Activated B cell treated with CpG ODN at 0.5 μM for 24 hours (primary cell): Measurements from ENCODE around the gene CADPS. TPM values are rescaled to one million over a fixed set of nuclear protein-coding genes. Genes with fewer than 3 reads are reported as not detected.

Source experiments
- ATAC-seq: fragments of 200-7000 bp; cut with Tn5 transposase; one replicate; pipeline ENCODE4 v1.10.0; 2021; ENCODE audit warnings: low read depth, mild to moderate bottlenecking, moderate library complexity
- CTCF ChIA-PET: fragments of 350-600 bp; sonication (Branson Sonifier 250); formaldehyde crosslinking; loops from one replicate; lab custom pipeline; 2021; ENCODE audit warnings: antibody characterized with exemption; lab: Charles Lee
- POLR2A ChIA-PET: fragments of 350-600 bp; sonication (Branson Sonifier 250); formaldehyde crosslinking; loops from one replicate; lab custom pipeline; 2021; ENCODE audit warnings: antibody characterized with exemption; lab: Charles Lee
- DNase-seq: peaks from one replicate; pipeline ENCODE4 v3.0.0; 2022
- H3K27ac Mint-ChIP-seq: one replicate; pipeline ENCODE4 v1.8.0; 2020; ENCODE audit warnings: mixed read lengths
- H3K27me3 Mint-ChIP-seq: one replicate; pipeline ENCODE4 v1.8.0; 2021; ENCODE audit warnings: mixed read lengths
- H3K36me3 Mint-ChIP-seq: one replicate; pipeline ENCODE4 v1.8.0; 2021; ENCODE audit warnings: low read depth, mixed read lengths
- H3K4me1 Mint-ChIP-seq: one replicate; pipeline ENCODE4 v1.8.0; 2021; ENCODE audit warnings: mixed read lengths
- H3K4me3 Mint-ChIP-seq: one replicate; pipeline ENCODE4 v1.8.0; 2020; ENCODE audit warnings: mild to moderate bottlenecking, mixed read lengths
- H3K9me3 Mint-ChIP-seq: one replicate; pipeline ENCODE4 v1.8.0; 2020; ENCODE audit warnings: mixed read lengths
- CTCF ChIP-seq: fragments of 200-600 bp; IDR thresholded peaks from one replicate; pipeline ENCODE4 v1.8.0; 2022; ENCODE audit warnings: antibody characterized with exemption, mild to moderate bottlenecking
- intact Hi-C: fragments of 100-400 bp; cut with micrococcal nuclease; formaldehyde crosslinking; loops from one replicate; pipeline ENCODE4 v1.15.1; 2024
- total RNA-seq: library from RNA; stranded (reverse); gene quantifications from 2 replicates; pipeline ENCODE4 v1.2.3, GENCODE V29; 2022

Gene CADPS
- total RNA-seq, 1 donor from 2014 or later = not detected

- Mint-ChIP-seq H3K27me3 (no peaks in the 10 kb centered on the region), H3K27ac (no peak overlapping the region), H3K4me3 (no peak overlapping the region), H3K4me1 (no peaks in the 10 kb centered on the region), H3K9me3 (no peaks in the 10 kb centered on the region), H3K36me3 (no peaks in the 10 kb centered on the region)
- CTCF ChIA-PET = no interaction called here
- ATAC-seq (no peak), DNase-seq (no peak)
- POLR2A ChIA-PET = no interaction called here
- intact Hi-C loops = no loop called here
- no peak for TF ChIP-seq CTCF
Measured at GRCh38 chr3:62630664-62631063, 244.6 kb downstream of the CADPS start.

- POLR2A ChIA-PET = no interaction called here
- no peak for DNase-seq
- no peak for ATAC-seq
- H3K27ac Mint-ChIP-seq = no peak overlapping the region
- H3K4me3 Mint-ChIP-seq = no peak overlapping the region
- intact Hi-C loops = no loop called here
- CTCF ChIA-PET = no interaction called here
- no peaks in the 10 kb centered on the region for H3K9me3 Mint-ChIP-seq
- H3K27me3 Mint-ChIP-seq = no peaks in the 10 kb centered on the region
- H3K4me1 Mint-ChIP-seq = peaks cover 2% of the 10 kb centered on the region
- H3K36me3 Mint-ChIP-seq = no peaks in the 10 kb centered on the region
- no peak for TF ChIP-seq CTCF
Measured at GRCh38 chr3:62625268-62625667, 249.9 kb downstream of the CADPS start.

GRCh38 chr3:62624185-62624584, 251.0 kb downstream of the CADPS start:
- intact Hi-C loops = no loop called here
- no peak for ATAC-seq
- Mint-ChIP-seq H3K9me3 (no peaks in the 10 kb centered on the region), H3K4me1 (peaks cover 2% of the 10 kb centered on the region), H3K27ac (no peak overlapping the region), H3K27me3 (no peaks in the 10 kb centered on the region), H3K4me3 (no peak overlapping the region), H3K36me3 (no peaks in the 10 kb centered on the region)
- DNase-seq = no peak
- POLR2A ChIA-PET = no interaction called here
- CTCF ChIA-PET = interaction anchor here (1.8 kb wide), 1 partner anchor 1194 kb away, joined by 7 read pairs; the partner anchor contains the start of gene C3orf49
- TF ChIP-seq CTCF = no peak

GRCh38 chr3:62622553-62623174, 252.6 kb downstream of the CADPS start:
- H3K36me3 Mint-ChIP-seq = no peaks in the 10 kb centered on the region
- CTCF ChIA-PET = interaction anchor here (1.4 to 1.9 kb wide), 3 partner anchors 16 to 1196 kb away, joined by 4 to 7 read pairs (median 7); partner anchors contain the start of gene C3orf49
- no peak for DNase-seq
- H3K27me3 Mint-ChIP-seq = no peaks in the 10 kb centered on the region
- POLR2A ChIA-PET = no interaction called here
- no peak overlapping the region for H3K4me3 Mint-ChIP-seq
- TF ChIP-seq CTCF = no peak
- no peak for ATAC-seq
- H3K4me1 Mint-ChIP-seq = peaks cover 2% of the 10 kb centered on the region
- H3K9me3 Mint-ChIP-seq = no peaks in the 10 kb centered on the region
- intact Hi-C loops = loop anchor here (1.0 to 2.0 kb wide), 5 partner anchors 572 to 1862 kb away; no protein-coding TSS in a partner anchor
- H3K27ac Mint-ChIP-seq = no peak overlapping the region

GRCh38 chr3:62621925-62622324, 253.3 kb downstream of the CADPS start:
- Mint-ChIP-seq H3K4me1 (peaks cover 2% of the 10 kb centered on the region), H3K36me3 (no peaks in the 10 kb centered on the region), H3K4me3 (no peak overlapping the region), H3K27ac (no peak overlapping the region), H3K27me3 (no peaks in the 10 kb centered on the region), H3K9me3 (no peaks in the 10 kb centered on the region)
- intact Hi-C loops = loop anchor here (1.0 to 2.0 kb wide), 5 partner anchors 573 to 1863 kb away; no protein-coding TSS in a partner anchor
- ChIA-PET POLR2A (no interaction called here), CTCF (interaction anchor here (1.4 to 1.9 kb wide), 2 partner anchors 17 to 610 kb away, joined by 4 to 7 read pairs; no protein-coding TSS in a partner anchor)
- ATAC-seq (no peak), DNase-seq (no peak)
- no peak for TF ChIP-seq CTCF
